Measurements from ENCODE around the gene TSPAN3.

The TSPAN3 gene

GRCh38 chr15:77037388-77038209 is 33.3 kb downstream of the TSPAN3 start:
- H3K4me3 ChIP-seq (ENCODE audit: low read length): no peak overlapping the region
- DNase-seq (ENCODE audit: low read depth, low spot score): no peak

GRCh38 chr15:77036537-77037387 is 34.1 kb downstream of the TSPAN3 start:
- no peak overlapping the region for H3K4me3 ChIP-seq (ENCODE audit: low read length)
- DNase-seq (ENCODE audit: low read depth, low spot score): no peak

GRCh38 chr15:77035999-77036471 is 34.9 kb downstream of the TSPAN3 start:
- H3K4me3 ChIP-seq (ENCODE audit: low read length): no peak overlapping the region
- DNase-seq (ENCODE audit: low read depth, low spot score): no peak

GRCh38 chr15:77035584-77035983 is 35.3 kb downstream of the TSPAN3 start:
- DNase-seq (ENCODE audit: low read depth, low spot score): no peak

GRCh38 chr15:77034695-77035489 is 36.0 kb downstream of the TSPAN3 start:
- no peak for DNase-seq (ENCODE audit: low read depth, low spot score)
- H3K4me3 ChIP-seq (ENCODE audit: low read length): no peak overlapping the region

More at GRCh38 chr15:77035584-77035983, 35.3 kb downstream of the TSPAN3 start:
- H3K4me3 ChIP-seq (ENCODE audit: low read length): no peak overlapping the region

- DNase-seq (ENCODE audit: low read depth, low spot score): no peak
- H3K4me3 ChIP-seq (ENCODE audit: low read length): no peak overlapping the region
Observed at GRCh38 chr15:77033729-77034671, 36.9 kb downstream of the TSPAN3 start.

- no peak for DNase-seq (ENCODE audit: low read depth, low spot score)
- H3K4me3 ChIP-seq (ENCODE audit: low read length): no peak overlapping the region
Observed at GRCh38 chr15:77033417-77033728, 37.5 kb downstream of the TSPAN3 start.

GRCh38 chr15:77032647-77033416 is 38.1 kb downstream of the TSPAN3 start:
- DNase-seq (ENCODE audit: low read depth, low spot score): no peak
- H3K4me3 ChIP-seq (ENCODE audit: low read length): no peak overlapping the region

GRCh38 chr15:77032052-77032646 is 38.8 kb downstream of the TSPAN3 start:
- no peak for DNase-seq (ENCODE audit: low read depth, low spot score)
- no peak overlapping the region for H3K4me3 ChIP-seq (ENCODE audit: low read length)

GRCh38 chr15:77031376-77032050 is 39.4 kb downstream of the TSPAN3 start:
- H3K4me3 ChIP-seq (ENCODE audit: low read length): no peak overlapping the region
- peak; percentile 85 for DNase-seq (ENCODE audit: low read depth, low spot score)

- DNase-seq (ENCODE audit: low read depth, low spot score): no peak
- H3K4me3 ChIP-seq (ENCODE audit: low read length): no peak overlapping the region
Observed at GRCh38 chr15:77030928-77031375, 40.0 kb downstream of the TSPAN3 start.

- H3K4me3 ChIP-seq (ENCODE audit: low read length): no peak overlapping the region
Observed at GRCh38 chr15:77030048-77030927, 40.6 kb downstream of the TSPAN3 start.

GRCh38 chr15:77029166-77030047 is 41.5 kb downstream of the TSPAN3 start:
- no peak overlapping the region for H3K4me3 ChIP-seq (ENCODE audit: low read length)
- DNase-seq (ENCODE audit: low read depth, low spot score): no peak

More at GRCh38 chr15:77030048-77030927, 40.6 kb downstream of the TSPAN3 start:
- DNase-seq (ENCODE audit: low read depth, low spot score): no peak

- DNase-seq (ENCODE audit: low read depth, low spot score): no peak
- no peak overlapping the region for H3K4me3 ChIP-seq (ENCODE audit: low read length)
Observed at GRCh38 chr15:77028451-77029165, 42.3 kb downstream of the TSPAN3 start.

Measured in Jurkat, Clone E6-1 (cell line).